ENCODE results near the gene PNPLA1.

PNPLA1 gene

GRCh38 chr6:36246506-36247268 is 23.2 kb upstream of the PNPLA1 start:
- no peak for DNase-seq

GRCh38 chr6:36247693-36248092 is 22.2 kb upstream of the PNPLA1 start:
- no peak for DNase-seq

GRCh38 chr6:36248980-36249379 is 20.9 kb upstream of the PNPLA1 start:
- DNase-seq: no peak

- no peak for DNase-seq
These were observed 20.3 kb upstream of the PNPLA1 start for GRCh38 chr6:36249536-36249935.

GRCh38 chr6:36252005-36252404 is 17.9 kb upstream of the PNPLA1 start:
- no peak for DNase-seq

GRCh38 chr6:36263390-36264000 is 6.4 kb upstream of the PNPLA1 start:
- no peak for DNase-seq

- no peak for DNase-seq
These were observed 4.1 kb upstream of the PNPLA1 start for GRCh38 chr6:36265744-36266143.

- DNase-seq: no peak
These were observed 2.8 kb upstream of the PNPLA1 start for GRCh38 chr6:36266913-36267644.

GRCh38 chr6:36267731-36268477 is 2.0 kb upstream of the PNPLA1 start:
- DNase-seq: no peak

GRCh38 chr6:36268478-36269275 is 1.2 kb upstream of the PNPLA1 start:
- DNase-seq: no peak

- no peak for DNase-seq
These were observed 2.4 kb downstream of the PNPLA1 start for GRCh38 chr6:36272234-36272633.

GRCh38 chr6:36273067-36273466 is 3.2 kb downstream of the PNPLA1 start:
- no peak for DNase-seq

GRCh38 chr6:36273802-36274514 is 4.1 kb downstream of the PNPLA1 start:
- DNase-seq: no peak

- DNase-seq: no peak
These were observed 7.0 kb downstream of the PNPLA1 start for GRCh38 chr6:36276581-36277536.

GRCh38 chr6:36277946-36278470 is 8.1 kb downstream of the PNPLA1 start:
- no peak for DNase-seq

GRCh38 chr6:36280467-36280866 is 10.6 kb downstream of the PNPLA1 start:
- no peak for DNase-seq

- no peak for DNase-seq
These were observed 11.1 kb downstream of the PNPLA1 start for GRCh38 chr6:36280983-36281382.

GRCh38 chr6:36283608-36284007 is 13.7 kb downstream of the PNPLA1 start:
- no peak for DNase-seq

- DNase-seq: no peak
These were observed 14.5 kb downstream of the PNPLA1 start for GRCh38 chr6:36284359-36284758.

- DNase-seq: no peak
These were observed 15.4 kb downstream of the PNPLA1 start for GRCh38 chr6:36285187-36285671.

Measured in activated CD4-positive, alpha-beta T cell treated with anti-CD3 and anti-CD28 coated beads for 4 hours (primary cell).